ENCODE measurements around the gene RGS9BP.

RGS9BP gene, protein sequence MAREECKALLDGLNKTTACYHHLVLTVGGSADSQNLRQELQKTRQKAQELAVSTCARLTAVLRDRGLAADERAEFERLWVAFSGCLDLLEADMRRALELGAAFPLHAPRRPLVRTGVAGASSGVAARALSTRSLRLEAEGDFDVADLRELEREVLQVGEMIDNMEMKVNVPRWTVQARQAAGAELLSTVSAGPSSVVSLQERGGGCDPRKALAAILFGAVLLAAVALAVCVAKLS

DNA sequence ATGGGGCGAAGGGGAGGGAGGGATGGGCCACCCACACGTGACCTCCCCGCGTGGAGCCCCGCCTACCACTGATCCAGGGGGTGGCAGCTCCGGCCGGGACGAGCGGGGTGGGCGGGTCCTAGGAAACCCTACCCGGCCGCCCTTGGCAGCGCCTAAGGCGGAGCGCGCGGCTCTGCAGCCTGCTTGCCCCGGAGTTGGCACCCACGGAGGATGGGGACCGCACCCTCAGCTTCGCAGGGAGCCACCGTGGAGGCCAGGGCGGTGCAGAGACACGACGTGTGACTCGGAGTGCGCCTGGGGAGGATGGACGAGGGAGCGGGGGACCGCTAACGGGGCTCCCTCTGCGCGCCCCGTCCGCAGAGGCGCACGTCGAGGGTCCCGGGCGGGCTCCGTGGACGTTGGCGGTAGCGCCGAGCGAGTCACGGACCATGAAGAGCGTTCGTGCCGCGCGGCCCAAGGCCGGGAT, at the start of gene RGS9BP:
Gene RGS9BP (plus strand): TSS at position 129 of the 466 bp plus-strand sequence. CDS start 416 bp downstream, outside the sequence.
- Histone ChIP-seq H3K4me1 (peaks cover 0 to 33% (median 25%) of the 10 kb centered on the region in 4 donors), H3K4me3 (peak within 1 kb of the TSS; percentile 81 to 82), H3K36me3 (no peaks in the 10 kb centered on the region), H3K27ac (peak within 1 kb of the TSS; percentile 79 to 80), H3K27me3 (peaks cover 0 to 31% of the 10 kb centered on the region in 2 donors), H3K9me3 (no peaks in the 10 kb centered on the region)
- peak; percentile 81 to 90 for DNase-seq
- intact Hi-C loops (cut with DNase I; ENCODE audit: low total_unique reads): loop anchor here (2.0 to 10.0 kb wide), 3 partner anchors 91 to 331 kb away; partner anchors contain the start of genes DPY19L3, PDCD5 and ZNF507
- TF ChIP-seq, protein P1, sequence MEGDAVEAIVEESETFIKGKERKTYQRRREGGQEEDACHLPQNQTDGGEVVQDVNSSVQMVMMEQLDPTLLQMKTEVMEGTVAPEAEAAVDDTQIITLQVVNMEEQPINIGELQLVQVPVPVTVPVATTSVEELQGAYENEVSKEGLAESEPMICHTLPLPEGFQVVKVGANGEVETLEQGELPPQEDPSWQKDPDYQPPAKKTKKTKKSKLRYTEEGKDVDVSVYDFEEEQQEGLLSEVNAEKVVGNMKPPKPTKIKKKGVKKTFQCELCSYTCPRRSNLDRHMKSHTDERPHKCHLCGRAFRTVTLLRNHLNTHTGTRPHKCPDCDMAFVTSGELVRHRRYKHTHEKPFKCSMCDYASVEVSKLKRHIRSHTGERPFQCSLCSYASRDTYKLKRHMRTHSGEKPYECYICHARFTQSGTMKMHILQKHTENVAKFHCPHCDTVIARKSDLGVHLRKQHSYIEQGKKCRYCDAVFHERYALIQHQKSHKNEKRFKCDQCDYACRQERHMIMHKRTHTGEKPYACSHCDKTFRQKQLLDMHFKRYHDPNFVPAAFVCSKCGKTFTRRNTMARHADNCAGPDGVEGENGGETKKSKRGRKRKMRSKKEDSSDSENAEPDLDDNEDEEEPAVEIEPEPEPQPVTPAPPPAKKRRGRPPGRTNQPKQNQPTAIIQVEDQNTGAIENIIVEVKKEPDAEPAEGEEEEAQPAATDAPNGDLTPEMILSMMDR (IDR thresholded peaks at IDR 0.05): no peak

DNA sequence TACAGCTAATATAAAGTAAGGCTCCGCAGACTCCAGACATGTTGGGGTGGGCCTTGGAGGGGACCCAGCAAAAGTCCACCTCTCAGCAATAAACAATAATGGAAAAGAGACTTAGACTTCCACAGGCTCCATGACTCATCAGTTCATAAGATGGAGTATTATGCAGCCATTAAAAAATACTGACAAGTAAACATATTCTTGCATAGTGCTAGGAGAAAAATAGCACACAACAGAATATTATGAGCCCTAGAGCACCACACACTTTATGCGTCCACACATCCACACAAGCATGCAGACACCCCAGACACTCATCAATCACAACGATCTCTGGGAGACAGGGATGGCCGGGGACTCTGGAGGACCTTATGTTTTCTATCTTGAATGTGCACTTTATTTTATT, 48.7 kb upstream of the RGS9BP start:
- intact Hi-C loops (cut with DNase I; ENCODE audit: low total_unique reads): no loop called here
- no peaks in the 10 kb centered on the region for H3K9me3 ChIP-seq
- no peak overlapping the region for H3K27ac ChIP-seq
- no peak for DNase-seq
- no peak overlapping the region for H3K4me3 ChIP-seq
- H3K36me3 ChIP-seq: peaks cover 79 to 100% (median 85%) of the 10 kb centered on the region in 3 donors
- TF ChIP-seq, protein P1 (IDR thresholded peaks at IDR 0.05): no peak
- no peaks in the 10 kb centered on the region for H3K27me3 ChIP-seq
- H3K4me1 ChIP-seq: no peaks in the 10 kb centered on the region

DNA sequence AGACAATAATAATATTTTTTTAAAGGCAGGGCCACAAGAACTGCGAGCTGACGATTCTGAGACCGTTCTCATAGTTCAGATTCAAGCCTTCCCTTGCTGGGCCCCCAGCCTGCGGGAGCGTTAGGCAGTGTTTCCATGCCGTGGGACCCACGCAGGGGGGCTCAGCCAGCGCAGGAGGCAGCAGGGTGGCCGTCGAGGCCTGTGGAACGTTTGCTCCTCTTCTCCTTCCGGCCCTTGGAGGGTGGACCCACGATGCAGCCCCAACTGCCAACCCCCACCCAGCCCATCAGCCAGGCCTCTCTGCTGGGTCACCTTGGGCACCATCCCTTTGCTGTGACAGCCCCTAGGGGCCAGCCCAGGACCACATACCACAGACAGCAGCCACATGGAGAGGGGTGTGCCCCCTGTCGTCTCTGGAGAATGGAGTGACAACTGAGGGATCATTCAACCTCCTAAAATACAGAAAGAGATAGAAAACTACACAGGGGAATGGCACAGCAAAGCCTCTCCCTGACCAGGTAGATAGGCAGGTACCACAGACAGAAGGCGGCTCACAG, 47.9 kb upstream of the RGS9BP start:
- Histone ChIP-seq H3K27ac (no peak overlapping the region), H3K4me3 (no peak overlapping the region), H3K4me1 (no peaks in the 10 kb centered on the region), H3K9me3 (no peaks in the 10 kb centered on the region), H3K27me3 (no peaks in the 10 kb centered on the region), H3K36me3 (peaks cover 76 to 100% (median 78%) of the 10 kb centered on the region in 3 donors)
- no peak for DNase-seq
- TF ChIP-seq, protein P1 (IDR thresholded peaks at IDR 0.05): no peak
- intact Hi-C loops (cut with DNase I; ENCODE audit: low total_unique reads): no loop called here

DNA sequence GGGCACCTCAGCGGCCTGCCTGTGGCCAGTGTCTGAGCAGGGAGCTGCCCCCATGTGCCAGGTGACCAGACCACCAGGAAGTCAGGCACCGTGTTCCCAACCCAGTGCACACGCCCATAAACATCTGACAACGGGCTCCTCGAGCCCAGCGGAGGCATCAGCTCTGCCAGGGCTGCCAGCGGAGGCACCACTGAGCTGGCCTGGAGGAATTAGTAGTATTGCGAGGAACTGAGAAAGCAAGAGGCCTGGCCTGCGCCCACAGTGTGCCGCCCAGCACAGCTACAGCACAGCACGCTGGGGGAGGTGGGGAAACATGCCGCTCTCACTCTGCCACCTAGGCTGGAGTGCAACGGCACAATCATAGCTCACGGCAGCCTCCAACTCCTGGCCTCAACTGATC, 45.3 kb upstream of the RGS9BP start:
- no peak overlapping the region for H3K4me3 ChIP-seq
- no peak for DNase-seq
- no peak overlapping the region for H3K27ac ChIP-seq
- no peaks in the 10 kb centered on the region for H3K27me3 ChIP-seq
- peaks cover 61 to 98% (median 64%) of the 10 kb centered on the region in 3 donors for H3K36me3 ChIP-seq
- H3K9me3 ChIP-seq: no peaks in the 10 kb centered on the region
- intact Hi-C loops (cut with DNase I; ENCODE audit: low total_unique reads): no loop called here
- TF ChIP-seq, protein P1 (IDR thresholded peaks at IDR 0.05): no peak
- H3K4me1 ChIP-seq: no peaks in the 10 kb centered on the region

DNA sequence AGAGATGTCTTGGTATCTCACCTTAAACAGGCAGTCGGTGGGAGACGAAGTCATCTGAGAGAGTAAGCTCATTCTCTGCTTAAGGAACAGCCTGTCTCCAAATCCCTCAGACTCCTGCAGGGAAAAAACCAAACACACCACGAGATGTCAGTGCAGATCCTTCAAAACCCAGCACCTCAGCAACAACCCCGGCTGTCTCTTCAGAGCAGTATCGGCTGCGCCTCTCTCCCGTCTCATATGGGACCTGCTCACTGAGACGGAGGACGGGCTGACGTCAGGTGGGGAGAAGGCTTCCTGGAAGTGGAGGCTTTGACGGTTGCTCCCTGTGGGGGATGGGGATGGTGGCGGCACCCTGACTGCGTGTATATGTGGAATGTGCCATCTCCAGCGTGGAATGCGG, 44.3 kb upstream of the RGS9BP start:
- Histone ChIP-seq H3K9me3 (no peaks in the 10 kb centered on the region), H3K27ac (no peak overlapping the region), H3K27me3 (no peaks in the 10 kb centered on the region), H3K4me1 (no peaks in the 10 kb centered on the region), H3K4me3 (no peak overlapping the region), H3K36me3 (peaks cover 59 to 98% (median 64%) of the 10 kb centered on the region in 3 donors)
- no peak for DNase-seq
- intact Hi-C loops (cut with DNase I; ENCODE audit: low total_unique reads): no loop called here
- TF ChIP-seq, protein P1 (IDR thresholded peaks at IDR 0.05): no peak

All from tibial artery (tissue), 4 donors.